ENCODE results near the gene SULF2.

DNA sequence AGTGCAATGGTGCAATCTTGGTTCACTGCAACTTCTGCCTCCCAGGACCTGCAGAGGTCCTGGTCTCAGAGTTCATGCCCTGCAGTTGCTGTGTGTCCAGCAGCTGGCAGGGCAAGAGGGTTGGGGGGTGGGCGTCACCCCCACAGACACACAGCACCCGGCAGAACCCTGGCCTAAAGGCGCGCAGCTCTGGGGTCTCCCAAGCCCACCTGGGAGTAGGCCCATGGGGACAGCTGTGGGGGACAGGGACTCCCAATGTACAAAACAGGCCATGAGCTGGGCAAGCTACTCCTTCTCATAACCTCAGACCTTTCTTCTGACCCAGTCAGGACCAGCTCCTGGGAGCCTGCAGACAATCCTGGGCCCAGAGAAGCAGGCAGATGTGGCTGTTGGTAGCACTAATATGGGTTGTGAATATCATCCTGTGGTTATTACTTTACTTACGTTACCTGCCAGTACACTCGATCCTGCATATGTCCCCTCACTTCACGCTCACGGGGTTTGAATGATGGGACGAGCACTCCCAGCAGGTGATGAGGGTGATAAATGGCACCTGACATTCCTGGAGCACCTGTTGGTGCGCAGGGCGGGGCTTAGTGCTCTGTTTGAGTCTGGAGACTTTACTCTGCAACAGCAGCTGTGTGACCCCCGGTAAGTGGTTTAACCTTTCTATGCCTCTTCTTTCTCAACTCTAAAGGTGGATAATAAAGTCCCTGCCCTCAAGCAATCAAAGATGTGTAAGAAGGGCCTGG lies 39.9 kb upstream of the SULF2 start:
- no peak for TF ChIP-seq POLR2A (IDR thresholded peaks at IDR 0.05)
- TF ChIP-seq, protein P1, sequence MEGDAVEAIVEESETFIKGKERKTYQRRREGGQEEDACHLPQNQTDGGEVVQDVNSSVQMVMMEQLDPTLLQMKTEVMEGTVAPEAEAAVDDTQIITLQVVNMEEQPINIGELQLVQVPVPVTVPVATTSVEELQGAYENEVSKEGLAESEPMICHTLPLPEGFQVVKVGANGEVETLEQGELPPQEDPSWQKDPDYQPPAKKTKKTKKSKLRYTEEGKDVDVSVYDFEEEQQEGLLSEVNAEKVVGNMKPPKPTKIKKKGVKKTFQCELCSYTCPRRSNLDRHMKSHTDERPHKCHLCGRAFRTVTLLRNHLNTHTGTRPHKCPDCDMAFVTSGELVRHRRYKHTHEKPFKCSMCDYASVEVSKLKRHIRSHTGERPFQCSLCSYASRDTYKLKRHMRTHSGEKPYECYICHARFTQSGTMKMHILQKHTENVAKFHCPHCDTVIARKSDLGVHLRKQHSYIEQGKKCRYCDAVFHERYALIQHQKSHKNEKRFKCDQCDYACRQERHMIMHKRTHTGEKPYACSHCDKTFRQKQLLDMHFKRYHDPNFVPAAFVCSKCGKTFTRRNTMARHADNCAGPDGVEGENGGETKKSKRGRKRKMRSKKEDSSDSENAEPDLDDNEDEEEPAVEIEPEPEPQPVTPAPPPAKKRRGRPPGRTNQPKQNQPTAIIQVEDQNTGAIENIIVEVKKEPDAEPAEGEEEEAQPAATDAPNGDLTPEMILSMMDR (IDR thresholded peaks at IDR 0.05): no peak
